ENCODE results near the gene TMEM123.

- TF ChIP-seq ZNF24 (IDR thresholded peaks at IDR 0.05): no peak
- TF ChIP-seq NFYB (CRISPR knock-in tag; IDR thresholded peaks at IDR 0.05): no peak
- no peak for TF ChIP-seq TMF1 (CRISPR knock-in tag; IDR thresholded peaks at IDR 0.05; ENCODE audit: low read depth)
- no peak for TF ChIP-seq ZHX1 (CRISPR knock-in tag; IDR thresholded peaks at IDR 0.05; ENCODE audit: low read depth)
- no peak for TF ChIP-seq CTCF (CRISPR knock-in tag; IDR thresholded peaks at IDR 0.05)
- no peak for TF ChIP-seq TCF12 (IDR thresholded peaks at IDR 0.05)
- no peak for TF ChIP-seq TCF12 (CRISPR knock-in tag; IDR thresholded peaks at IDR 0.05)
These were observed 23.9 kb downstream of the TMEM123 start for GRCh38 chr11:102428696-102429095.

All from HepG2 (cell line).